T-helper 2 cell (primary cell): ENCODE results near the gene FAAH.
"Not testable (repeated sequence)": the region's sequence is repeated elsewhere in the genome, so short reads cannot be mapped to it uniquely, and the experiment has no call there.

Experiments used
- DNase-seq, 5 experiments: peaks; one replicate each; pipeline versions ENCODE4 v3.0.0 to v3.0.0-alpha.2; 2012 to 2022
- total RNA-seq, 2 donors: gene quantifications; one replicate each; lab custom pipeline; 2026; lab: John Stamatoyannopoulos, UW

Gene FAAH
- total RNA-seq = 4.6 to 5.9 reads per million in 2 donors

GRCh38 chr1:46394108-46394871 lies at the start of gene FAAH:
TSS of gene FAAH (plus strand) at chr1:46394317. CDS start at chr1:46394349, 32 bp downstream.
- DNase-seq = peak in 3 of 5 experiments; percentile 17 to 65 (median 26)

- DNase-seq = no peak
Observed at GRCh38 chr1:46344481-46344880, 49.6 kb upstream of the FAAH start.

- no peak for DNase-seq
Observed at GRCh38 chr1:46345281-46345680, 48.8 kb upstream of the FAAH start.

DNA sequence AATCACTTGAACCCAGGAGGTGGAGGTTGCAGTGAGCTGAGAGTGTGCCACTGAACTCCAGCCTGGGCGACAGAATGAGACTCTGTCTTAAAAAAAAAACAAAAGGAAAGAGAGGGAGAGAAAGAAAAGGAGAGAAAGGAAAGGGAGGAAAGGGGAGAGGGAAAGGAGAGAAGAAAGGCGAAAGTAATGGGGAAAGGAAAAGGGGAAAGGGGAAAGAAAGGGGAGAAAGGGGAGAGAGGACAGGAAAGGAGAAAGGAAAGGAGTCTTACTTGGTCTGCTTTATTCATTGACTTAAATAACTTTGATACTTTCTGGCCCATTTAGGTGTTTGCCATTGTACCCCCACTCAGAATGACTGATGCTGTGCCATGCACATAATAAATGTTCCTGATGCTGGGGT lies 41.8 kb upstream of the FAAH start:
- DNase-seq = no peak

- DNase-seq = not testable (repeated sequence)
Observed at GRCh38 chr1:46355920-46356319, 38.2 kb upstream of the FAAH start.

- no peak for DNase-seq
Observed at GRCh38 chr1:46362158-46362557, 32.0 kb upstream of the FAAH start.

DNA sequence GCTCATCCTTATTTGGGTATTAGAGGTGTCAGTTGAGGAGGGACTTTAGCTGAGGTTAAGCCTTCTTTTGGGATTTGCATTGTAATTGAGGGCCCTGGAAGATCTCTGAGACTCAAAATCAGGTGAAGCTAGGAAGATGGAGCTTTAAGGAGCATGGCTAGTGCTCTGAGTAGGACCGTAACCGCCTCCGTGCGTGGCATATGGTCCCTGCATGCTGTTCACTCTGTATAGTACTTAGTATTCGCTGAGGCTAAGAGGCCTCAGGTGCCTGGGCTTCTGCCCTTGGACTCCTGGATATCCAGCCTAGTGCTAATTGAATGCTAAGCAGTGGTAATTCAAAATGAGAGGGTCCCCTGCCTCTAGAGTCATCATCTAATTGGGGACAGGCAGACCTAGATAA lies 31.0 kb upstream of the FAAH start:
- DNase-seq = no peak

DNA sequence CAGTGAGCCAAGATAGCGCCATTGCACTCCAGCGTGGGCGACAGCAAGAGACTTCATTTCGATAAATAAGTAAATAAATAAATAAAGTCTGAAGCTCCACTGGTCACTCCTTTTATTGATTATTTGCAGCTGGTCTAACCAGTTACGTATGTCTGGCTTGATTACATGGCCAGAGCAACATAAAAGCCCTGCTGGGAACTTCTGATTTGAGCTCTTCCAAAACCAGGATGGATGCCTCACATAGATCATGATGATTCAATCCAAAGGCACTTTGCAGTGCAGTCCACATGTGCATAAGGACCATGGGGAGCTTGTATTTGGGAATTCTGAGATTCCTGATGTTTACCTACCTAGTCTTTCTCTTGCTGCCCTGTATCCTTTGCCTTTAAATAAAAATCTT lies 29.5 kb upstream of the FAAH start:
- no peak for DNase-seq

DNA sequence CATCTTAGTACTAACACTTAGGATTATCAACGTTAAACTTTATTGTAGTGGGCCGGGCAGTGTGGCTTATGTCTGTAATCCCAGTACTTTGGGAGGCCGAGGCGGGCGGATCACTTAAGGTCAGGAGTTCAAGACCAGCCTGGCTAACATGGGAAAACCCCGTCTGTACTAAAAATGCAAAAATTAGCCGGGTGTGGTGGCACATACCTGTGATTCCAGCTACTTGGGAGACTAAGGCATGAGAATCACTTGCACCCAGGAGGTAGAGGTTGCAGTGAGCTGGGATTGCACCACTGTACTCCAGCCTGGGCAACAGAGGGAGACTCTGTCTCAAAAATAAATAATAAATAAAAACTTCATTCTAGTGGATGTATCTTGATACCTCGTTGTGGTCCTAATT lies 28.3 kb upstream of the FAAH start:
- not testable (repeated sequence) for DNase-seq

- no peak for DNase-seq
Observed at GRCh38 chr1:46367072-46367471, 27.0 kb upstream of the FAAH start.

DNA sequence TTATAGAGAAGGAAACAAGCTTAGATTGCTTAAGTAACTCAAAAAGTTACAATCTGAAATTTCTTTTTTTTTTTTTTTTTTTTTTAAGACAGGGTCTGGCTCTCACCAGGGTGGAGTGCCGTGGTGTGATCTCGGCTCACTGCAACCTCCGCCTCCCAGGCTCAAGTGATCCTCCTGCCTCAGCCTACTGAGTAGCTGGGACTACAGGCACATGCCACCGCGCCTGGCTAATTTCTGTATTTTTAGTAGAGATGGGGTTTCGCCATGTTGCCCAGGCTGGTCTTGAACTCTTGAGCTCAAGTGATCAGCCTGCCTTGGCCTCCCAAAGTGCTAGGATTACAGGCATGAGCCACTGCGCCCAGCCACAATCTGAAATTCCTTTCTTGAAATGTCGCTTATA lies 26.4 kb upstream of the FAAH start:
- DNase-seq = not testable (repeated sequence)

DNA sequence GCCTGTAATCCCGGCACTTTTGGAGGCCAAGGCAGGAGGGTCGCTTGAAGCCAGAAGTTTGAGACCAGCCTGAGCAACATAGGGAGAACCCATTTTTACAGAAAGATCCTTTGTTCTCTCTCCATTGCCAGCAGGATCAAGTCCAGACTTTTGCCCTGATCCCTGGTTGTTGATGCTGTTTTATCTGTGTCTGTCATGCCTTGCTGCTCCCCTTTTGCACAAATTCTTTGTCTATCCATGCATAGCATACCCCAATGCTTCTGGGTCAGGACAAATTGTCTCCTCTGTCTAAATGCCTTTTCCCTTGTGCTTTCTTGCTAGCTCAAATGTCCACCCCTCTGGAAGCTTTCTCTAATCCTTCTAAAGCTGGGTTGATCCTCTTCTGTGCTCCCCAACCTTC lies 25.3 kb upstream of the FAAH start:
- DNase-seq = no peak

- no peak for DNase-seq
Observed at GRCh38 chr1:46369542-46370213, 24.4 kb upstream of the FAAH start.

- DNase-seq = no peak
Observed at GRCh38 chr1:46370214-46370633, 23.9 kb upstream of the FAAH start.

GRCh38 chr1:46372431-46372830 lies 21.7 kb upstream of the FAAH start:
- DNase-seq = no peak

- DNase-seq = no peak
Observed at GRCh38 chr1:46379996-46380395, 14.1 kb upstream of the FAAH start.

DNA sequence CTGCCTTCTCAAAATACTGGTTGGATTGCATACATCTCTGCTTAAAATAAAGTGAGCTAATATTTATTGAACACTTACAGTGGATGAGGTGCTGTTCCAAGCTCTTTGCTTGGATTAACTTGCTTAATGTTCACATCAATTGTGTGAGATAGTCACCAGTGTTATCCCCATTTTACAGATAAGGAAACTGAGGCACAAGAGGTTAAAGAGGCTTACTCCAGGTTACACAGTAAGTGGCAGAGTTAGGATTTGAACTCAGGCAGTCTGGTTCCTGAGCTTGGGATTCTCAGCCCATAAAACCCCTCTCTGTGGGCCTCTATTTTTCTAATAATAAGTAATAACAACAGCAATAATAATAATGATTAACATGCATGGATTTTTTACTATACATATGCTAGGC lies 13.6 kb upstream of the FAAH start:
- no peak for DNase-seq

DNA sequence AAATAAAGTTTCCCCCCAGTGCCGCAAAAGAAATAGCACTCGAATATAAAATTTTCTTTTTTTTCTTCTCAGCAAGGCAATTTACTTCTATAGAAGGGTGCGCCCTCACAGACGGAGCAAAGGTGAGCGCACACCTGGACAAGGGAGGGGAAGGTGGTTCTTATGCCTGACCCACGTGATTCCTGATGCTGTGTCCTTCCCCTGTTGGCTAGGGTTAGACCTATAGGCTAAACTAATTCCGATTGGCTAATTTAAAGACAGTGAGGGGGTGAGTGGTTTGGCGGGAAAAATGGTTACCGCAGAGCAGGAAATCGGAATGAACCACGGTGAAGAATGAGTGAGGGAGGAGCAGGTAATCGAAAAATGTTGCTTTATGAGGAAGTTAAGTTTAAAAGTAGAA lies 607 bp upstream of the FAAH start:
- DNase-seq = no peak

DNA sequence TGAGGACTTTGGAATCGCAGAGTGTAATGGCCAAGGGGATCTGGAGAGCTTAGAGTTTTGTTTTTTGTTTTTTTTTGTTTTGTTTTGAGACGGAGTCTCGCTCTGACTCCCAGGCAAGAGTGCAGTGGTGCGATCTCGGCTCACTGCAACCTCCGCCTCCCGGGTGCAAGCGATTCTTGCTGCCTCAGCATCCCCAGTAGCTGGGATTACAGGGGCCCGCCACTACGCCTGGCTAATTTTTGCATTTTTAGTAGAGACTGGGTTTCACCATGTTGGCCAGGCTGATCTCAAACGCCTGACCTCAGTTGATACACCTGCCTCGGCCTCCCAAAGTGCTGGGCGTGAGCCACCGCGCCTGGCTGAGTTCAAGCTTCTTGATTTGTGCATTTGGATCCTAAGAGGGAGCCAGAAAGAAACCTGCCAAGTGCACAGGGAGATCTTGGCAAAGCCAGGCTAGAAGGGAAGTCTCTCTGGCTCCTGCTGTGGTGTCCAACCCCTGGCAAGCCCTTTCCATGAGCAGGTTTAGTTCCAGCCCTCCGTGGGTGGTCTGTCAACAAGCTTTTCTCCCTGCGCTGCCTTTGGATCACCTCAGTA lies 852 bp downstream of the FAAH start:
- no peak for DNase-seq

- no peak for DNase-seq
Observed at GRCh38 chr1:46396441-46397398, 2.6 kb downstream of the FAAH start.

DNA sequence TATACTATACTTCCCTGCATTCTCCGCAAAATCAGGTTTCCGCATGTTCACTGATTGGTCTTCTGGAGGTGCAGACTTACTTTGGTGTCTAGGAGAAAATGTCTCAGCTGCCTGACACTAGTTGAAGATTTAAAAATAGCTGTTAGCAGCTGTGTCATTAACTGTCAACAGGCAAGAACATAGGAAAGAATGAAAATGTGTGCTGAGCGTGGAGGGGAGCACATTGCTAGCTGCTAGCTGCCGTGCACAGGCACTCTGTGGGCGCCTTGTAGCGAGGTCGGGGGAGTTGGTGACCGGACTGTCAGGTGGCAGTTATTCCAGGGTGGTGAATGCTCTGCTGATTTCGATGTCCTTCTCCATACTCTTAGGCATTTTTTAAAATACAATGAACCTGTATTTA lies 5.2 kb downstream of the FAAH start:
- no peak for DNase-seq

DNA sequence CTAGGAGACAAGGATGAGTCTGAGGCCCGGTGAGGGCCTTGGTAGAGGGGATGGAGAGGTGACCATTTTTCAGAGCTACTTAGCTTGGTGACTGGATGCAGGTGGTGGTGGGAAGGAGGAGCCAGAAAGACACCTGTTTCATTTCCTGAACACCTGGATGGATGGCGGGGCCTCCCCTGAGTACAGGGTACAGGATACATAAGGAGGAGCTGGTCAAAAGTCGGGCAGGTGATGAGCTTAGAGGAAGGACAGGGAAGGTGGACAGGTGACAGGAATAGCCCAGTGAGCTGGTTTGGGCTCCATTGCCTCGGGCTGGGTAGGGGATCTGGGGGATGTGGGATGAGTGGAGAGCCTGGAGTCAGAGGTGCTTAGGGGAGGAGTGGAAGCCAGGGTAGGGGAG lies 6.3 kb downstream of the FAAH start:
- DNase-seq = no peak
